Heart left ventricle (tissue), 16 donors: Measurements from ENCODE around the gene EREG. TPM values are rescaled to one million over a fixed set of nuclear protein-coding genes. Genes with fewer than 3 reads are reported as not detected.

Source experiments
- ATAC-seq, 4 donors: fragments of 200-7000 bp; cut with Tn5 transposase; one replicate each; pipeline ENCODE4 v1.9.1; 2020 to 2022; ENCODE audit warnings: moderate library complexity in 4 of 4, mild to moderate bottlenecking in 3 of 4, moderate number of reproducible peaks in 1 of 4
- DNase-seq, 5 donors: peaks; one replicate each; pipeline ENCODE4 v3.0.0-alpha.2; 2020
- H3K27ac ChIP-seq, 12 donors: fragments of 200-600 bp; sonication (generic) in 4 of 12; one replicate each; pipeline versions ENCODE4 v1.5.0 to v1.8.0; 2016 to 2022; ENCODE audit warnings: mild to moderate bottlenecking in 2 of 12
- H3K27me3 ChIP-seq, 9 donors: fragments of 200-600 bp; sonication (generic) in 2 of 9; one replicate each; pipeline versions ENCODE4 v1.5.1 to v1.8.0; 2016 to 2022; ENCODE audit warnings: mild to moderate bottlenecking in 3 of 9
- H3K36me3 ChIP-seq, 9 donors: fragments of 200-600 bp; sonication (generic) in 2 of 9; one replicate each; pipeline versions ENCODE4 v1.5.0 to v1.8.0; 2018 to 2022; ENCODE audit warnings: mild to moderate bottlenecking in 2 of 9
- H3K4me1 ChIP-seq, 12 donors: fragments of 200-600 bp; sonication (generic) in 4 of 12; one replicate each; pipeline versions ENCODE4 v1.5.0 to v1.8.0; 2016 to 2022; ENCODE audit warnings: mild to moderate bottlenecking in 3 of 12
- H3K4me3 ChIP-seq, 12 donors: fragments of 200-600 bp; sonication (generic) in 4 of 12; one replicate each; pipeline versions ENCODE4 v1.5.0 to v1.8.0; 2017 to 2022; ENCODE audit warnings: mild to moderate bottlenecking in 9 of 12, moderate library complexity in 4 of 12
- H3K9me3 ChIP-seq, 12 donors: fragments of 200-600 bp; sonication (generic) in 4 of 12; one replicate each; pipeline versions ENCODE4 v1.5.0 to v1.8.0; 2016 to 2022; ENCODE audit warnings: mild to moderate bottlenecking in 1 of 12
- POLR2A ChIP-seq, 2 donors: fragments of 450-650 bp; IDR thresholded peaks; one replicate each; pipeline ENCODE4 v1.6.1; 2017; ENCODE audit warnings: antibody characterized with exemption in 2 of 2, mild to moderate bottlenecking in 2 of 2, moderate library complexity in 2 of 2
- WGBS, 4 donors: extraction: QIAGEN DNeasy Blood & Tissue Kit in 2 of 4; methylation state at CpG; one replicate each; pipeline versions ENCODE4 v1.1.5 to v1.1.7; 2013 to 2018; 5-methylcytosine and 5-hydroxymethylcytosine counted together
- intact Hi-C, 10 donors: fragments of 100-400 bp; cut with DNase I; formaldehyde crosslinking; loops; one replicate each; pipeline versions ENCODE4 v1.11.1 to v1.14.2; 2022
- polyA plus RNA-seq, 2 donors: library from polyadenylated mRNA; stranded (reverse); fragments of 200-250 nt; gene quantifications; one replicate each; pipeline ENCODE4 v1.2.3, GENCODE V29; 2013
- total RNA-seq, 9 donors: library from RNA; depleted of rRNA in 2 of 9; stranded (reverse); fragments of >200 nt in 2 of 9; fragmentation: NEBNext Ultra II Directional in 3 of 9; extraction: Animal tissue kit (Norgen Biotek cat#: 25700) in 3 of 9; gene quantifications; one replicate each; pipeline versions ENCODE4 v1.1.0 to v1.2.4, GENCODE V29; 2016 to 2023
- TF ChIP-seq, protein P1 (sequence below), 12 donors: fragments of 200-600 bp; sonication (generic) in 4 of 12; IDR thresholded peaks; one replicate each; pipeline versions ENCODE4 v1.5.0 to v1.8.0; 2018 to 2022; ENCODE audit warnings: antibody characterized with exemption in 12 of 12, mild to moderate bottlenecking in 5 of 12
- donor health status: ischemic (EF 13 %, LVEDD 7.1; RV severe dilation, severe dysfunction).
- donor health status: healthy with polysubstance abuse.
- donor health status: DM: no; HTN: yes; CAD: no.
- donor health status: DM: no; HTN: no; CAD: no.
- donor health status: ischemic (EF 25% LVEDD 6.9; RV normal size, moderate dysfunction).
- donor health status: ischemic (EF 25% LVEDD 5.7; RV mildly dilated, moderate dysfunction).
- donor health status: healthy.
- donor health status: DM: yes; HTN: yes; CAD: no.
- donor health status: ischemic (EF 35%, LVEDD 5.7; RV mildly dilated, moderate dysfunction).
- donor health status: nonischemic (EF 11% LVEDD 7.7; RV severe dilation, severe dysfunction).
- donor health status: DM: yes; HTN: yes; CAD: no.
- donor health status: PGD.
- donor health status: ischemic (EF 29% LVEDD 5.4; RV normal size, mild dysfunction).
- donor health status: nonischemic (EF 23%, LVEDD 6.1; RV moderate dilation, normal function).

EREG gene
- total and polyA plus RNA-seq, 11 donors = 0.09 to 8.6 (median 0.83) TPM; not detected in 3

DNA sequence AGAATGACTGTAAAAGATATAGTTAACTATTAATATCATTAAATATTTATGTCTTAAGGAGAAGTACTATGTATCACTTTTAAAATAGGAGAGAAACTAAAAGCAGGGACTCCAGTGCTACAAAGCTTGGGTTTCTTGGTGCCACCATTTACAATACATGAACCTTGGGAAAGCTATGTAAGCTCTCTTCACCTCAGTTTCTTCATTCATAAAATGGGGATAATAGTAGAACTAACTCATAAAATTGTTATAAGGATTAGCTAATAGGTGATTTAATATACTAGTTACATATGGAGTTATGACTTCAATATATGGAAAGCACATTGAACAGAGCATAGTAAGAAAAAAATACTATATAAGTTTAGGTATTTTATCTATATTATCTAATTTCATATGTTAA, 33.0 kb upstream of the EREG start:
- H3K27me3 ChIP-seq = peaks cover 0 to 3% (median 0%) of the 10 kb centered on the region in 9 donors
- TF ChIP-seq POLR2A (IDR thresholded peaks at IDR 0.05) = no peak
- H3K4me1 ChIP-seq = no peaks in the 10 kb centered on the region
- no peak overlapping the region for H3K27ac ChIP-seq
- no peaks in the 10 kb centered on the region for H3K9me3 ChIP-seq
- no peak for ATAC-seq
- H3K36me3 ChIP-seq = no peaks in the 10 kb centered on the region
- no peak overlapping the region for H3K4me3 ChIP-seq
- no peak for DNase-seq
- intact Hi-C loops = no loop called here

DNA sequence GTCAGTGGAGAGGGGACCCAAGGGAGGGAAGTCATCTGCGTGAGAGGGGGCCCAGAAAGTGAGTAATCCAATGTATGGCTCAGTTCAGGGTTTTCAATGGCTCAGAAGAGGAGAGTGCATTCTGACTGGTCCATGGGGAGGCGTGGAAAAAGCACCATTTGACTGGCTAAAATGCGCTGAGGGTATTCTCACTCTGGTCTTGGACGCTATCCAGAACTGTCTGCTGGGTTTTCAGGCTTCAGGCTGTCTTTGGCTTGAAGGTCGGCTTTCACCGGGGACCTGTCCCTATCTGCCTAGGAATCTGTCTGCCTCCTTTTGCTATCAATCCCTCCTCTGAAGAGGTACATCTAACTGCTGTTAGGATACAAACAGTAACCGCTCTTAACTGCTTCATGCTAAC, 30.3 kb upstream of the EREG start:
- Histone ChIP-seq H3K27me3 (peaks cover 0 to 3% (median 0%) of the 10 kb centered on the region in 9 donors), H3K36me3 (no peaks in the 10 kb centered on the region), H3K4me3 (no peak overlapping the region), H3K27ac (no peak overlapping the region), H3K4me1 (peaks cover 0 to 5% (median 0%) of the 10 kb centered on the region in 12 donors), H3K9me3 (no peaks in the 10 kb centered on the region)
- no peak for TF ChIP-seq POLR2A (IDR thresholded peaks at IDR 0.05)
- TF ChIP-seq, protein P1, sequence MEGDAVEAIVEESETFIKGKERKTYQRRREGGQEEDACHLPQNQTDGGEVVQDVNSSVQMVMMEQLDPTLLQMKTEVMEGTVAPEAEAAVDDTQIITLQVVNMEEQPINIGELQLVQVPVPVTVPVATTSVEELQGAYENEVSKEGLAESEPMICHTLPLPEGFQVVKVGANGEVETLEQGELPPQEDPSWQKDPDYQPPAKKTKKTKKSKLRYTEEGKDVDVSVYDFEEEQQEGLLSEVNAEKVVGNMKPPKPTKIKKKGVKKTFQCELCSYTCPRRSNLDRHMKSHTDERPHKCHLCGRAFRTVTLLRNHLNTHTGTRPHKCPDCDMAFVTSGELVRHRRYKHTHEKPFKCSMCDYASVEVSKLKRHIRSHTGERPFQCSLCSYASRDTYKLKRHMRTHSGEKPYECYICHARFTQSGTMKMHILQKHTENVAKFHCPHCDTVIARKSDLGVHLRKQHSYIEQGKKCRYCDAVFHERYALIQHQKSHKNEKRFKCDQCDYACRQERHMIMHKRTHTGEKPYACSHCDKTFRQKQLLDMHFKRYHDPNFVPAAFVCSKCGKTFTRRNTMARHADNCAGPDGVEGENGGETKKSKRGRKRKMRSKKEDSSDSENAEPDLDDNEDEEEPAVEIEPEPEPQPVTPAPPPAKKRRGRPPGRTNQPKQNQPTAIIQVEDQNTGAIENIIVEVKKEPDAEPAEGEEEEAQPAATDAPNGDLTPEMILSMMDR (IDR thresholded peaks at IDR 0.05) = no peak
- no peak for ATAC-seq
- intact Hi-C loops = no loop called here
- WGBS, 4 donors = 77 to 89% (median 84%) methylated on average over 7 of the region's 7 CpGs
- DNase-seq = no peak

DNA sequence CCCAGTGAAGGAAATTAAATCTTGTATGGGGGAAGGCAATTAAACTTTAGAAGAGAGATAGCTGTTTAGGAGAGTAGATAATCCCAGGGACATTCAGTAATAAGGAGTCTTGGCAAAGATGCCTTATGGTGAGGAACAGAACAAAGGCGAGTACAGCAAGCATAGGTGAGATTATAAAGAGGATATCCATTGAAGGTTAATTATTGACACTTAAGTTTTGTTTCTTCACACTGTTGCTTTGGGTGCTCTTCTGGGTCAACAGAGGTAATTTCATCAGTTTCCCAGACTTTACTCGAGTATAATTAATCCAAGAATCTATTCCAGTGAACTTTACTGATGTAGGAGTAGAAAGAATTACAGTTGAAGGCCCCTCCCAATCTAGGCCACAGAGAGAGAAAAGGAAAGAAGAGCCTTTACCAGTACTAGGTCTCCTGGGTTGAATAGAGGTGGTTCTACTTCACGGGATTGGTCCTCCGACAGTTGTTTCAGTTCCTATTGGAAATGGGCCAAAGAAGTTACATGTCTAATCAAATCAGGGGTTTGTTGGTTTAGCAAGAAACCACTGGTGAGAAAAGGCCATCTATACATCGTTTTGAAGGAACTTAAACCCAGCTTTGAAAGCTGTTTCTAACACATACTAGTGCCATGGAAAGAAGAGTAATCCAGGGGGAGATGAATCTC, 29.5 kb upstream of the EREG start:
- H3K27ac ChIP-seq = no peak overlapping the region
- H3K4me1 ChIP-seq = peaks cover 0 to 5% (median 0%) of the 10 kb centered on the region in 12 donors
- H3K4me3 ChIP-seq = no peak overlapping the region
- ATAC-seq (no peak), DNase-seq (no peak)
- H3K36me3 ChIP-seq = no peaks in the 10 kb centered on the region
- intact Hi-C loops = no loop called here
- peaks cover 0 to 3% (median 0%) of the 10 kb centered on the region in 12 donors for H3K9me3 ChIP-seq
- peaks cover 0 to 3% (median 0%) of the 10 kb centered on the region in 9 donors for H3K27me3 ChIP-seq
- TF ChIP-seq POLR2A (IDR thresholded peaks at IDR 0.05) = no peak
- TF ChIP-seq, protein P1 (IDR thresholded peaks at IDR 0.05) = no peak
- 67 to 79% (median 75%) methylated on average over 5 of the region's 5 CpGs for WGBS, 4 donors

DNA sequence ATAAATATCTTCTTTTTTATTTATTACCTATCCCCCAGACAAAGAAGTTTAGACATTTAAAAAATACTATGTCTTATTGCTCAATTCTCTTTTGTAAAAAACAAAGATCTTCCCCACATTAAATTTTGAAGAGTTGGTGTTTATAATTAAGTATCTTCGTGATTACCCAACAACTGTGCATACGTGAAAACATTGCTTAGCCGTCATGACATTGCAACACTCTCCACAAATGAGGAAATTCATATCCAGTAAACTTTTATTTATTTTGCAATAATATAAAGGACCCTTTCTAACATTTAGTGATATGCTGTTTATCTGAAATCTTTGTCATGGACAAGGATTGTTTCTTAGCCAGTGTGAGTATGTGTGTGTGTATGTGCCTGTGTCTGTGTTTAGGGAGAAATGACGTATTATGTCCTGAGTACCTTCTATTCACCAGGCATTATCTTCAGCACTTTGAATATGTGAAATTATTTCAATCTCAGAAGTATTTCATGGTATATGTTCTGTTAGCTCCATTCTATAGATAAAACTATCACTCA, 26.1 kb upstream of the EREG start:
- no peak for TF ChIP-seq POLR2A (IDR thresholded peaks at IDR 0.05)
- TF ChIP-seq, protein P1 (IDR thresholded peaks at IDR 0.05) = no peak
- no peak overlapping the region for H3K27ac ChIP-seq
- H3K36me3 ChIP-seq = no peaks in the 10 kb centered on the region
- intact Hi-C loops = no loop called here
- ATAC-seq (no peak), DNase-seq (no peak)
- H3K9me3 ChIP-seq = peaks cover 0 to 11% (median 3%) of the 10 kb centered on the region in 12 donors
- H3K27me3 ChIP-seq = no peaks in the 10 kb centered on the region
- 80 to 88% (median 85%) methylated on average over 4 of the region's 4 CpGs for WGBS, 4 donors
- no peak overlapping the region for H3K4me3 ChIP-seq
- H3K4me1 ChIP-seq = peaks cover 0 to 5% (median 0%) of the 10 kb centered on the region in 12 donors
